Activated B cell treated with CpG ODN at 0.5 μM for 24 hours (primary cell): ENCODE data around the gene MTARC1. TPM values are rescaled to one million over a fixed set of nuclear protein-coding genes. Genes with fewer than 3 reads are reported as not detected.

ENCODE experiments used
- ATAC-seq: fragments of 200-7000 bp; cut with Tn5 transposase; one replicate; pipeline ENCODE4 v1.10.0; 2021; ENCODE audit warnings: low read depth, mild to moderate bottlenecking, moderate library complexity
- CTCF ChIA-PET: fragments of 350-600 bp; sonication (Branson Sonifier 250); formaldehyde crosslinking; loops from one replicate; lab custom pipeline; 2021; ENCODE audit warnings: antibody characterized with exemption; lab: Charles Lee
- POLR2A ChIA-PET: fragments of 350-600 bp; sonication (Branson Sonifier 250); formaldehyde crosslinking; loops from one replicate; lab custom pipeline; 2021; ENCODE audit warnings: antibody characterized with exemption; lab: Charles Lee
- DNase-seq: peaks from one replicate; pipeline ENCODE4 v3.0.0; 2022
- H3K27ac Mint-ChIP-seq: one replicate; pipeline ENCODE4 v1.8.0; 2020; ENCODE audit warnings: mixed read lengths
- H3K27me3 Mint-ChIP-seq: one replicate; pipeline ENCODE4 v1.8.0; 2021; ENCODE audit warnings: mixed read lengths
- H3K36me3 Mint-ChIP-seq: one replicate; pipeline ENCODE4 v1.8.0; 2021; ENCODE audit warnings: low read depth, mixed read lengths
- H3K4me1 Mint-ChIP-seq: one replicate; pipeline ENCODE4 v1.8.0; 2021; ENCODE audit warnings: mixed read lengths
- H3K4me3 Mint-ChIP-seq: one replicate; pipeline ENCODE4 v1.8.0; 2020; ENCODE audit warnings: mild to moderate bottlenecking, mixed read lengths
- H3K9me3 Mint-ChIP-seq: one replicate; pipeline ENCODE4 v1.8.0; 2020; ENCODE audit warnings: mixed read lengths
- CTCF ChIP-seq: fragments of 200-600 bp; IDR thresholded peaks from one replicate; pipeline ENCODE4 v1.8.0; 2022; ENCODE audit warnings: antibody characterized with exemption, mild to moderate bottlenecking
- intact Hi-C: fragments of 100-400 bp; cut with micrococcal nuclease; formaldehyde crosslinking; loops from one replicate; pipeline ENCODE4 v1.15.1; 2024
- total RNA-seq: library from RNA; stranded (reverse); gene quantifications from 2 replicates; pipeline ENCODE4 v1.2.3, GENCODE V29; 2022

Gene MTARC1
- total RNA-seq, 1 donor from 2014 or later, result 2.2 TPM

GRCh38 chr1:220751111-220751510 lies 35.6 kb upstream of the MTARC1 start:
- ChIA-PET POLR2A (no interaction called here), CTCF (interaction anchor here (1.0 kb wide), 1 partner anchor 18 kb away, joined by 3 read pairs; no protein-coding TSS in a partner anchor)

GRCh38 chr1:220754212-220754917 lies 32.3 kb upstream of the MTARC1 start:
- Mint-ChIP-seq H3K4me1 (peaks cover 11% of the 10 kb centered on the region), H3K27ac (no peak overlapping the region), H3K4me3 (no peak overlapping the region), H3K36me3 (peaks cover 4% of the 10 kb centered on the region), H3K9me3 (no peaks in the 10 kb centered on the region), H3K27me3 (peaks cover 18% of the 10 kb centered on the region)
- intact Hi-C loops, result no loop called here
- no peak for DNase-seq
- ChIA-PET CTCF (interaction anchor here (1.0 kb wide), 1 partner anchor 21 kb away, joined by 5 read pairs; no protein-coding TSS in a partner anchor), POLR2A (no interaction called here)
- TF ChIP-seq CTCF, result no peak
- ATAC-seq, result no peak

More at GRCh38 chr1:220751111-220751510, 35.6 kb upstream of the MTARC1 start:
- no peak for DNase-seq
- intact Hi-C loops, result no loop called here
- Mint-ChIP-seq H3K27ac (no peak overlapping the region), H3K4me1 (peaks cover 24% of the 10 kb centered on the region), H3K9me3 (no peaks in the 10 kb centered on the region), H3K36me3 (peaks cover 4% of the 10 kb centered on the region), H3K27me3 (peaks cover 33% of the 10 kb centered on the region), H3K4me3 (no peak overlapping the region)
- no peak for TF ChIP-seq CTCF
- ATAC-seq, result no peak

- Mint-ChIP-seq H3K9me3 (no peaks in the 10 kb centered on the region), H3K36me3 (peaks cover 4% of the 10 kb centered on the region), H3K27me3 (peaks cover 14% of the 10 kb centered on the region), H3K27ac (no peak overlapping the region), H3K4me3 (no peak overlapping the region), H3K4me1 (peaks cover 8% of the 10 kb centered on the region)
- ChIA-PET CTCF (interaction anchor here (1.0 kb wide), 1 partner anchor 22 kb away, joined by 5 read pairs; no protein-coding TSS in a partner anchor), POLR2A (no interaction called here)
- ATAC-seq (no peak), DNase-seq (no peak)
- TF ChIP-seq CTCF, result no peak
- intact Hi-C loops, result no loop called here
These were observed 31.8 kb upstream of the MTARC1 start for GRCh38 chr1:220754918-220755295.

- Mint-ChIP-seq H3K27ac (no peak overlapping the region), H3K4me1 (peaks cover 4% of the 10 kb centered on the region), H3K27me3 (peaks cover 13% of the 10 kb centered on the region), H3K9me3 (no peaks in the 10 kb centered on the region), H3K36me3 (peaks cover 4% of the 10 kb centered on the region), H3K4me3 (no peak overlapping the region)
- intact Hi-C loops, result no loop called here
- no peak for DNase-seq
- no peak for TF ChIP-seq CTCF
- ATAC-seq, result no peak
- ChIA-PET CTCF (interaction anchor here (1.0 kb wide), 1 partner anchor 22 kb away, joined by 5 read pairs; no protein-coding TSS in a partner anchor), POLR2A (no interaction called here)
These were observed 31.4 kb upstream of the MTARC1 start for GRCh38 chr1:220755309-220755708.

GRCh38 chr1:220757441-220757840 lies 29.3 kb upstream of the MTARC1 start:
- CTCF ChIA-PET, result interaction anchor here (1.2 to 2.0 kb wide), 2 partner anchors 17 to 24 kb away, joined by 3 to 4 read pairs; no protein-coding TSS in a partner anchor
- H3K27ac Mint-ChIP-seq, result no peak overlapping the region
- DNase-seq (no peak), ATAC-seq (no peak)
- H3K4me1 Mint-ChIP-seq, result no peaks in the 10 kb centered on the region
- intact Hi-C loops, result no loop called here
- no peaks in the 10 kb centered on the region for H3K9me3 Mint-ChIP-seq
- H3K4me3 Mint-ChIP-seq, result no peak overlapping the region
- H3K36me3 Mint-ChIP-seq, result peaks cover 4% of the 10 kb centered on the region
- POLR2A ChIA-PET, result interaction anchor here (0.7 kb wide), 1 partner anchor 1843 kb away, joined by 3 read pairs; no protein-coding TSS in a partner anchor
- TF ChIP-seq CTCF, result no peak
- peaks cover 3% of the 10 kb centered on the region for H3K27me3 Mint-ChIP-seq
